Sigmoid colon (tissue), 7 donors: ENCODE results near the gene PDE5A. TPM values are rescaled to one million over a fixed set of nuclear protein-coding genes. Genes with fewer than 3 reads are reported as not detected.

Experiments used
- DNase-seq: peaks from one replicate; pipeline ENCODE4 v3.0.0-alpha.2; 2019
- H3K27ac ChIP-seq, 4 donors: fragments of 200-600 bp; sonication (generic); one replicate each; pipeline ENCODE4 v1.5.1; 2016 to 2019; ENCODE audit warnings: mild to moderate bottlenecking in 1 of 4
- H3K27me3 ChIP-seq, 3 donors: fragments of 200-600 bp; sonication (generic); one replicate each; pipeline ENCODE4 v1.5.1; 2019; ENCODE audit warnings: mild to moderate bottlenecking in 1 of 3
- H3K36me3 ChIP-seq, 4 donors: fragments of 200-600 bp; sonication (generic); one replicate each; pipeline ENCODE4 v1.5.1; 2016 to 2019
- H3K4me1 ChIP-seq, 4 donors: fragments of 200-600 bp; sonication (generic); one replicate each; pipeline ENCODE4 v1.5.1; 2017 to 2019
- H3K4me3 ChIP-seq, 4 donors: fragments of 200-600 bp; sonication (generic); one replicate each; pipeline ENCODE4 v1.5.1; 2017 to 2019; ENCODE audit warnings: mild to moderate bottlenecking in 2 of 4, moderate library complexity in 1 of 4
- H3K9me3 ChIP-seq, 4 donors: fragments of 200-600 bp in 3 of 4; sonication (generic) in 3 of 4; one replicate each; pipeline versions ENCODE4 v1.5.1 to v1.6.1; 2013 to 2019
- CTCF ChIP-seq, 4 experiments: fragments of 450-650 bp in 3 of 4; fragments of 200-600 bp in 1 of 4; IDR thresholded peaks; one replicate each; pipeline ENCODE4 v1.5.1; 2016 to 2019; ENCODE audit warnings: antibody characterized with exemption in 4 of 4, mild to moderate bottlenecking in 3 of 4, moderate library complexity in 2 of 4
- EP300 ChIP-seq, 4 donors: sonication (generic); formaldehyde crosslinking; IDR thresholded peaks; one replicate each; pipeline ENCODE4 v1.6.1; 2017; ENCODE audit warnings: antibody characterized with exemption in 4 of 4
- POLR2A ChIP-seq, 2 donors: fragments of 450-650 bp; IDR thresholded peaks; one replicate each; pipeline ENCODE4 v1.6.1; 2016; ENCODE audit warnings: antibody characterized with exemption in 2 of 2, mild to moderate bottlenecking in 2 of 2, moderate library complexity in 2 of 2
- POLR2AphosphoS5 ChIP-seq, 4 donors: sonication (generic); formaldehyde crosslinking; IDR thresholded peaks; one replicate each; pipeline ENCODE4 v1.6.1; 2017; ENCODE audit warnings: antibody characterized with exemption in 4 of 4
- WGBS, 2 donors: extraction: QIAGEN DNeasy Blood & Tissue Kit; methylation state at CpG; one replicate each; pipeline ENCODE4 v1.1.7; 2013; 5-methylcytosine and 5-hydroxymethylcytosine counted together
- intact Hi-C: fragments of 100-400 bp; cut with DNase I; formaldehyde crosslinking; loops from one replicate; pipeline ENCODE4 v1.15.1; 2023
- polyA plus RNA-seq, 3 donors: library from polyadenylated mRNA; stranded (reverse); fragments of 200-250 nt; gene quantifications; one replicate each; pipeline ENCODE4 v1.2.3, GENCODE V29; 2013
- total RNA-seq, 4 donors: library from RNA; depleted of rRNA; stranded (reverse); fragments of >200 nt; gene quantifications; one replicate each; pipeline ENCODE4 v1.1.0, GENCODE V29; 2016
- donor health status: healthy with polysubstance abuse.
- donor health status: Bipolar disorder and iron deficiency.
- donor health status: healthy.

PDE5A gene
- total and polyA plus RNA-seq, 7 donors, result 5.5 to 209 (median 138) TPM

GRCh38 chr4:119549639-119550038 is 79.0 kb downstream of the PDE5A start:
- no peaks in the 10 kb centered on the region for H3K9me3 ChIP-seq
- TF ChIP-seq EP300 (IDR thresholded peaks at IDR 0.05) (no peak), POLR2AphosphoS5 (IDR thresholded peaks at IDR 0.05) (no peak), CTCF (IDR thresholded peaks at IDR 0.05) (no peak), POLR2A (IDR thresholded peaks at IDR 0.05) (no peak)
- intact Hi-C loops, result no loop called here
- 89 to 90% methylated on average over 3 of the region's 3 CpGs for WGBS, 2 donors
- no peaks in the 10 kb centered on the region for H3K27me3 ChIP-seq
- DNase-seq, result no peak
- H3K4me1 ChIP-seq, result peaks cover 0 to 12% (median 0%) of the 10 kb centered on the region in 4 donors
- H3K27ac ChIP-seq, result peak overlapping the region in 2 of 4 donors; percentile 4 to 41
- peaks cover 0 to 39% (median 0%) of the 10 kb centered on the region in 4 donors for H3K36me3 ChIP-seq
- no peak overlapping the region for H3K4me3 ChIP-seq

GRCh38 chr4:119543779-119544178 is 84.8 kb downstream of the PDE5A start:
- DNase-seq, result no peak
- TF ChIP-seq EP300 (IDR thresholded peaks at IDR 0.05) (no peak), POLR2A (IDR thresholded peaks at IDR 0.05) (no peak), POLR2AphosphoS5 (IDR thresholded peaks at IDR 0.05) (no peak), CTCF (IDR thresholded peaks at IDR 0.05) (no peak)
- H3K4me3 ChIP-seq, result no peak overlapping the region
- peaks cover 0 to 8% (median 7%) of the 10 kb centered on the region in 4 donors for H3K4me1 ChIP-seq
- H3K36me3 ChIP-seq, result peaks cover 0 to 39% (median 14%) of the 10 kb centered on the region in 4 donors
- intact Hi-C loops, result no loop called here
- no peak overlapping the region for H3K27ac ChIP-seq
- no peaks in the 10 kb centered on the region for H3K9me3 ChIP-seq
- 86 to 94% methylated on average over 4 of the region's 4 CpGs for WGBS, 2 donors
- no peaks in the 10 kb centered on the region for H3K27me3 ChIP-seq

- 89 to 91% methylated on average over 1 of the region's 1 CpG for WGBS, 2 donors
- Histone ChIP-seq H3K27ac (no peak overlapping the region), H3K9me3 (no peaks in the 10 kb centered on the region), H3K4me1 (peaks cover 0 to 11% (median 9%) of the 10 kb centered on the region in 4 donors), H3K36me3 (peaks cover 0 to 45% (median 15%) of the 10 kb centered on the region in 4 donors), H3K4me3 (no peak overlapping the region), H3K27me3 (no peaks in the 10 kb centered on the region)
- DNase-seq, result no peak
- TF ChIP-seq POLR2A (IDR thresholded peaks at IDR 0.05), result no peak
- no peak for TF ChIP-seq POLR2AphosphoS5 (IDR thresholded peaks at IDR 0.05)
- TF ChIP-seq EP300 (IDR thresholded peaks at IDR 0.05), result no peak
- no peak for TF ChIP-seq CTCF (IDR thresholded peaks at IDR 0.05)
- intact Hi-C loops, result no loop called here
These were observed 85.4 kb downstream of the PDE5A start for GRCh38 chr4:119543187-119543586.

GRCh38 chr4:119540249-119540648 is 88.4 kb downstream of the PDE5A start:
- Histone ChIP-seq H3K9me3 (peaks cover 0 to under 1% (median 0%) of the 10 kb centered on the region in 4 donors), H3K36me3 (peaks cover 0 to 54% (median 15%) of the 10 kb centered on the region in 4 donors), H3K4me1 (peaks cover 0 to 28% (median 22%) of the 10 kb centered on the region in 4 donors), H3K27ac (no peak overlapping the region), H3K27me3 (no peaks in the 10 kb centered on the region), H3K4me3 (no peak overlapping the region)
- DNase-seq, result no peak
- WGBS, 2 donors, result 73 to 80% methylated on average over 1 of the region's 1 CpG
- no peak for TF ChIP-seq EP300 (IDR thresholded peaks at IDR 0.05)
- TF ChIP-seq POLR2A (IDR thresholded peaks at IDR 0.05), result no peak
- no peak for TF ChIP-seq POLR2AphosphoS5 (IDR thresholded peaks at IDR 0.05)
- no peak for TF ChIP-seq CTCF (IDR thresholded peaks at IDR 0.05)
- intact Hi-C loops, result no loop called here

- H3K27ac ChIP-seq, result peak overlapping the region in 3 of 4 donors; percentile 3 to 52 (median 46)
These were observed 91.0 kb downstream of the PDE5A start for GRCh38 chr4:119537586-119537985.

More at GRCh38 chr4:119537586-119537985, 91.0 kb downstream of the PDE5A start:
- DNase-seq, result no peak
- no peaks in the 10 kb centered on the region for H3K27me3 ChIP-seq
- no peak overlapping the region for H3K4me3 ChIP-seq
- intact Hi-C loops, result no loop called here
- peaks cover 0 to 5% (median 0%) of the 10 kb centered on the region in 4 donors for H3K9me3 ChIP-seq
- peaks cover 4 to 78% (median 14%) of the 10 kb centered on the region in 4 donors for H3K36me3 ChIP-seq
- TF ChIP-seq EP300 (IDR thresholded peaks at IDR 0.05) (no peak), POLR2AphosphoS5 (IDR thresholded peaks at IDR 0.05) (no peak), POLR2A (IDR thresholded peaks at IDR 0.05) (no peak), CTCF (IDR thresholded peaks at IDR 0.05) (no peak)
- WGBS, 2 donors, result 91 to 94% methylated on average over 1 of the region's 1 CpG
- H3K4me1 ChIP-seq, result peaks cover 0 to 20% (median 15%) of the 10 kb centered on the region in 4 donors
